OCI-LY7 (cell line): ENCODE measurements around the gene C1orf174.

ENCODE experiments used
- EZH2phosphoT487 ChIP-seq: fragments of 200-600 bp; sonication (generic); IDR thresholded peaks from 2 replicates; pipeline ENCODE4 v1.6.1; 2018; ENCODE audit warnings: low read depth, borderline replicate concordance, mild to moderate bottlenecking, mixed run types, antibody characterized with exemption, low read length, moderate library complexity, mixed read lengths
- TF ChIP-seq, protein P1 (sequence below): fragments of 200-600 bp; sonication (generic); conservative IDR thresholded peaks from 2 replicates; pipeline ENCODE4 v1.5.1; 2014; ENCODE audit warnings: mild to moderate bottlenecking, antibody characterized with exemption, low read length, moderate library complexity, mixed read lengths

DNA sequence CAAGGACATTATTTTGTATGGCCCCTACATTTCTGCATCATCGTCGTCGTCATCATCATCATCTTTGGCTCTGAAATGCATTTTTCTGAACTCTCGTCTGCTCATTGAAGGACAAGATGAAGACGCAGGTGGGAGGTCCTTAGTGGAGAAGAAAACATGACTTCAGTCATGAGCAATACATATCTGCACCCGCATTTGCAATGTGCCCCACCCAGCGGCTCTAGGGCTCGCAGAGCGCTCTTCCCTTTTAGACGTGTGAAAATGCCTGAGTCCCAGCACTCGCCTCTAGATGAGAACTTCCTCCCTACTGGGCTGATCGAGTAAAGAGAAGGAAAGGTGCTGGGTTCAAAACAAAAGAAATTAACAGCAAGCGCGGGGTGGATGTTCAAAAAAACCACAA is 10.1 kb downstream of the C1orf174 start:
- TF ChIP-seq, protein P1, sequence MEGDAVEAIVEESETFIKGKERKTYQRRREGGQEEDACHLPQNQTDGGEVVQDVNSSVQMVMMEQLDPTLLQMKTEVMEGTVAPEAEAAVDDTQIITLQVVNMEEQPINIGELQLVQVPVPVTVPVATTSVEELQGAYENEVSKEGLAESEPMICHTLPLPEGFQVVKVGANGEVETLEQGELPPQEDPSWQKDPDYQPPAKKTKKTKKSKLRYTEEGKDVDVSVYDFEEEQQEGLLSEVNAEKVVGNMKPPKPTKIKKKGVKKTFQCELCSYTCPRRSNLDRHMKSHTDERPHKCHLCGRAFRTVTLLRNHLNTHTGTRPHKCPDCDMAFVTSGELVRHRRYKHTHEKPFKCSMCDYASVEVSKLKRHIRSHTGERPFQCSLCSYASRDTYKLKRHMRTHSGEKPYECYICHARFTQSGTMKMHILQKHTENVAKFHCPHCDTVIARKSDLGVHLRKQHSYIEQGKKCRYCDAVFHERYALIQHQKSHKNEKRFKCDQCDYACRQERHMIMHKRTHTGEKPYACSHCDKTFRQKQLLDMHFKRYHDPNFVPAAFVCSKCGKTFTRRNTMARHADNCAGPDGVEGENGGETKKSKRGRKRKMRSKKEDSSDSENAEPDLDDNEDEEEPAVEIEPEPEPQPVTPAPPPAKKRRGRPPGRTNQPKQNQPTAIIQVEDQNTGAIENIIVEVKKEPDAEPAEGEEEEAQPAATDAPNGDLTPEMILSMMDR = no peak
- no peak for TF ChIP-seq EZH2phosphoT487
